NCI-H345 treated with DMSO at 0.1 percent for 48 hours (cell line): ENCODE data around the gene SLC3A2.

ENCODE experiments used
- DNase-seq: peaks from one replicate; lab custom pipeline; 2025; ENCODE audit not compliant: unreplicated experiment; lab: John Stamatoyannopoulos, UW

SLC3A2 gene

GRCh38 chr11:62909107-62909894 lies 28.6 kb downstream of the SLC3A2 start:
- DNase-seq, result no peak

GRCh38 chr11:62910141-62910882 lies 29.6 kb downstream of the SLC3A2 start:
- no peak for DNase-seq

DNA sequence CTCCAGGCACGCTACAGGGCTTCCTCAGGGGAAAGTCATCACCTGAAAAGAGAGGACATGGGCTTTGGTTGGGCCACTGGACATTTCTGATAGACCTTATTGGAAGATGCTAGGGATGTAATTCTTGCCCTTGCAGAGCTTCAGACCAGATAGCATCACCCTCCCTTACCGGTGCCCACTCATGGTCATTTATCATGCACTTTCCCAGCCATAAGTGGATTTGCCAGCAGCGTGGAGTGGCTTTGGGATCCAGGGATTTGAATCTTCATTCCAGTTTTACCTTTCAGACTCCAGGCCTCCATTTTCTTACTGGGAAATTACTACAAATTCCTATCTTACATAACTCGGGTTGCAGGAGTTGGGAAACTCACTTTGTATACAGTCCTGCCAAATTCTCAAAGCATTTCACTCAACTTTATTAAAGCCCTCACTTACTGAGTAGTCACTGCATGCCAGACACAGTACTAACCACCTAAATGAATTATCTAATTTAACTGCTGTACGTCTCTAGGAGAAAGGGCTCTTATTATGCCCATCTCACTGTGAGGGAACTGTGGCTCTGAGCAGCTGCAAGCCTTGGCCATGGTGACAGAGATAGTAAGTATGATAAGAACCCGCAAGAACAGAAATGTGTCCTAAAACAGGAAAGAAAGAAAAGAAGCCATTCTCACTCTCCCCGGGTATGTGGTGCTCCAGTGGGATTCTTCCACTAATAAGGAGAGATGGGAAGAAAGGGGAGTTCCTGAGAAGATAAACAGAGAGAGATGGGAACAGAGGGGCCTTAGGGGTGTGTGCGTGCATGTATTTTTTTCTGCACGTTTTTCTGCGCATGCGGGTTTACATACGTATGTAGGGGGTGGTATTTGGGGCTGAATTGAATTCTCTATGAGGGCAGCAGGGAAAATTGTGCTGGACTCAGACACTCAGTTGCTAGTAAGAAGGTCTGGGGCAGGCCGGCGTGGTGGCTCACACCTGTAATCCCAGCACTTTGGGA lies 30.7 kb downstream of the SLC3A2 start:
- DNase-seq, result no peak

GRCh38 chr11:62912268-62912667 lies 31.6 kb downstream of the SLC3A2 start:
- no peak for DNase-seq

DNA sequence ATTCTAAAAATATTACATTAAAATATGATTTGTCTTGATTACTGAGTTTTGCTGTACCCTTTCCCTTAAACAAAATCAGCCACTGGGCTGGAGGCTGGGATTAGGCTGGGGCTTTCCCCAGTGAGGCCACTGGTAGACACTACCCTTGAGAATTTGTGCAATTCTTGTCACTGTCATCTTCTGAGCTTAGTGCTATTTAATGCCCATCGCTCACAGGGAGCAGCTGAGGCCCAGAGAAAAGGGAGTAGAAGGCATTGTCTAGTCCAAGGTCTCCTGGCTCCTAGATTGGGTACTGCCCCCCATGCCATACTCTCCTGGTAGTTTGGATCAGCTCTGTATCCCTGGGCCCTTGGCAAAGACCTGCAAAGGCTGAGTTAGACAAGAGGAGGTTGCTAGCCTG lies 33.7 kb downstream of the SLC3A2 start:
- DNase-seq, result no peak

GRCh38 chr11:62917906-62918502 lies 37.3 kb downstream of the SLC3A2 start:
- no peak for DNase-seq

DNA sequence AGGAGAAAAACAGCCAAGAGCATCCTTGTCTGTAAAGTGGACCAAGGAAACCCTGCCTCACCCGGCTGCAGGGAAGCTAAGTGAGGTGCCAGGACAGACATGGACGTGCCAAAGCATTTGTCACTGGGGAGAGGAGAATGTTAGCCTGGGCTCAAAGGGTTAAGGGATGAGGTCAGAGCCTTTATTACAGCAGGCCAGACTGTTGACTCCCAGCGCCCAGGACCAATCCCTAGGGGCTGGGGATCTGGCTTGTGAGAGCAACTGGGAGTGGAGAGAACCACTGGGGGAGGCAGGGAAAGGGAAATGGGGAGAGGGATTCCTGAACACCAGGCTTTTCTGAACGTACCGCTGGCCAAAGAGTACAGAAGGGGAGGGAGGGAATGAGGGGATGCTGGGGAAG lies 37.8 kb downstream of the SLC3A2 start:
- DNase-seq, result no peak

DNA sequence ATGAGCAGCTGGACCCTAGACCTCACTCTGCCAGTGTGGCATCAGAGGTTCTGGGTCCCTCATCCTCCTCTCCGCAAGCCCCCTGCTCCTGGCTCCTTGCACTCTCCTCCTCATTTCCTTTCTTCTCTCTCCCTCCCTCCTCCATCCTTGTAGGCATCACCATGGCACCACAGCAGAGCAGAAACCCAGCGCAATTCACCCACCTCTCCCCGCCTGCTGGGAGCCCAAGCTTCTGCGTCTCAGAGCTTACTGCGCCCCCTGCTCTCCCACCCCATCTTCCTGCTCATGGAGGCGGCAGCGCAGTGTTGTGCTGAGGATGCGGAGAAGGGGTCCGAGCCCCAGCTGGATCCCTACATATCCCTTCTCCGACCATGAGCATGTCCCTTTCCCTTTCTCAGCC lies 38.8 kb downstream of the SLC3A2 start:
- no peak for DNase-seq

GRCh38 chr11:62919898-62920640 lies 39.4 kb downstream of the SLC3A2 start:
- no peak for DNase-seq

GRCh38 chr11:62921201-62921572 lies 40.5 kb downstream of the SLC3A2 start, which contains the start of gene CHRM1:
Gene CHRM1, minus strand, starts transcription at chr11:62921363. Its CDS starts 10,263 bp downstream, at chr11:62911100.
- DNase-seq, result no peak

DNA sequence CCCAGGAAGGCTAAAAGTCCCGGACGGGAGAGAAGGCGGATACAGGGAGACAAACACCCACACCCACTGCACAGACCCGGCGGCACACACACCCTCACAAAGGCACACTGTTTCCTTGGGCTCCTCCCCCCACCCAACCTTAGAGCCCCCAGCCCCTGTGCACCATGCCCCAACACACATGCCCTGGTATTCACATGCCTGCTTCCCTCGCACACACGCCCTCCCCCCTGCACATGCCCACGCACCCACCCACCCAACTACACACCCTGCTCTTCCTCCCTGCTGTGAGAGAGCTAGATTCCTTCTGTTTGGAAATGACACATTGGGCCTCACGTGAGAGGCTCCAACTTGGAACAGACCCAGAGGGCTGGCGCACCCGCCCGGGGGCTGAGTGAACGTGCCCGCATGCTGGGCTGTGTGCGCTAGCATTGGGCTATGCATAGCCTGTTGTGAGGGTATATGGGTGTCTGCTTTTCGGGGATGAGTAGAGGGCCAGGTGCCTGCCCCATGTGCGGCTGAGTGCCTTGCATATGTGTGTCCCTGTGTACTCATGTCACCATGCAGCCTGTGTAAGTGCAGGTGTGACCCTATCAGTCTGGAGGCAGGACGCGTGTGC lies 41.0 kb downstream of the SLC3A2 start:
- DNase-seq, result peak; percentile 21

- DNase-seq, result no peak
These were observed 41.5 kb downstream of the SLC3A2 start for GRCh38 chr11:62922189-62922589.

DNA sequence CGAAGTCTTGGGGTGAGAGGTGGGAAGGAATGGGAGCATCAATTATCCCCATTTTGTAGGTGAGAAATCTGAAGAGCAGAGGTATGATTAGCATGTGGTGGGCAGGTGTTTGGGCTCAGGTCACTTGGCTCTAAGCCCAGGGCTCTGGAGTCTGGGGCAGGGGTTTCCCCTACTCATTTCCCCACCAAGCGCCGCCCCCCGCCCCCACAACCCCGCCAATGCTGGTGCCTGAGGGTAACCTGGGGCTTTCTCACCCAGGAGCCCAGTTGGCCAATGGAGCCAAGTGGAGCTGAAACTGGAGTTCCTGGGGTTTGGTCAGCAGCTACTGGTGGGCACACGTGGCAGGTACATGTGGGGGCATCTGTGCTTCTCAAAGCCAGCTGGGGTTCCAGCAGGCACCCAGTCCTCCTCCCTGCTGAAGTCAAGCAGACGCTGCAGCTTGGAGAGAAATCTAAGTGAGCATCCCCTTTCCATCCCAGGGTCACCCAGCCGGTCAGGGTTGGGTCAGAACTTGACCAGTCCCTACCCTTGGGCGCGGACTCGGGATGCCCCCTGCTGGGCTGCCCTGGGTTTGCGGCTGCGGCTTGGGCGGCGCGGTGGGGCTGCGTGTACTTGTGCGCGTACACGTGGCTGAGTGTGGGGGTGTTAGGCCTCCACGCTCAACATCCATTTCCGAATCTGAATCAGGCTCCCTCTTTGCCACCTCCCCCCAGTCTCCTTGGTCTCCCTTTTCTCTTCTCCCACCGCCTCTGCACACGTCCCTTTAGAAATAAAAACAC lies 42.1 kb downstream of the SLC3A2 start:
- DNase-seq, result no peak

- DNase-seq, result no peak
These were observed 43.1 kb downstream of the SLC3A2 start for GRCh38 chr11:62923601-62924411.

GRCh38 chr11:62925308-62925707 lies 44.6 kb downstream of the SLC3A2 start:
- DNase-seq, result no peak

GRCh38 chr11:62925745-62926679 lies 45.3 kb downstream of the SLC3A2 start:
- DNase-seq, result no peak
